NB4 (cell line): ENCODE data around the gene PNLIPRP2.

Experiments used
- CTCF ChIP-seq: IDR thresholded peaks from one replicate; pipeline ENCODE4 v1.5.1; 2012; ENCODE audit warnings: low read depth, low read length
- MAX ChIP-seq: IDR thresholded peaks from 2 replicates; pipeline ENCODE4 v1.6.1; 2011; ENCODE audit warnings: low read depth, low read length
- MYC ChIP-seq: IDR thresholded peaks from 2 replicates; pipeline ENCODE4 v1.6.1; 2011; ENCODE audit warnings: low read depth, low read length
- POLR2A ChIP-seq: IDR thresholded peaks from 2 replicates; pipeline ENCODE4 v1.6.1; 2011; ENCODE audit warnings: mild to moderate bottlenecking; ENCODE audit not compliant: insufficient read length; ENCODE audit errors: extremely low read depth

GRCh38 chr10:116587878-116588591, 32.7 kb upstream of the PNLIPRP2 start:
- TF ChIP-seq CTCF (no peak), POLR2A (no peak), MAX (no peak), MYC (no peak)
